ENCODE data around the gene PASD1.

Gene PASD1

GRCh38 chrX:151702741-151703340 is 139.4 kb downstream of the PASD1 start:
- no peak for DNase-seq

GRCh38 chrX:151703487-151703886 is 140.0 kb downstream of the PASD1 start:
- DNase-seq: no peak

GRCh38 chrX:151704041-151704663 is 140.7 kb downstream of the PASD1 start:
- DNase-seq: no peak

GRCh38 chrX:151708821-151709220 is 145.3 kb downstream of the PASD1 start:
- no peak for DNase-seq

- no peak for DNase-seq
Measured at GRCh38 chrX:151710457-151710856, 147.0 kb downstream of the PASD1 start.

- no peak for DNase-seq
Measured at GRCh38 chrX:151711154-151711553, 147.7 kb downstream of the PASD1 start.

GRCh38 chrX:151711787-151712186 is 148.3 kb downstream of the PASD1 start:
- no peak for DNase-seq

GRCh38 chrX:151712253-151712652 is 148.8 kb downstream of the PASD1 start:
- no peak for DNase-seq

- DNase-seq: no peak
Measured at GRCh38 chrX:151713849-151714248, 150.4 kb downstream of the PASD1 start.

GRCh38 chrX:151714362-151714761 is 150.9 kb downstream of the PASD1 start:
- DNase-seq: no peak

- no peak for DNase-seq
Measured at GRCh38 chrX:151715752-151716151, 152.3 kb downstream of the PASD1 start, which contains the start of gene FATE1. Gene FATE1, plus strand, starts transcription at chrX:151716035. Its CDS starts 85 bp downstream, at chrX:151716120.

- DNase-seq: no peak
Measured at GRCh38 chrX:151722241-151722846, 158.9 kb downstream of the PASD1 start.

GRCh38 chrX:151723156-151723760 is 159.8 kb downstream of the PASD1 start:
- no peak for DNase-seq

GRCh38 chrX:151724563-151725337 is 161.3 kb downstream of the PASD1 start:
- DNase-seq: no peak

GRCh38 chrX:151725338-151725614 is 161.8 kb downstream of the PASD1 start:
- DNase-seq: no peak
